ENCODE data around the gene COPRS.

- TF ChIP-seq MAX (IDR thresholded peaks at IDR 0.05; ENCODE audit: low read depth): no peak
- no peak for TF ChIP-seq CTCF (IDR thresholded peaks at IDR 0.05)
Measured at GRCh38 chr17:31875081-31875480, 16.0 kb upstream of the COPRS start.
